Stimulated activated CD4-positive, alpha-beta T cell treated with anti-CD3 and anti-CD28 coated beads, Interleukin-2, amount 100 ng/mL, for 24 hours (primary cell): ENCODE data around the gene PARPBP.
"Not testable (repeated sequence)": the region's sequence is repeated elsewhere in the genome, so short reads cannot be mapped to it uniquely, and the experiment has no call there.

Source experiments
- DNase-seq, 2 donors: peaks; one replicate each; pipeline ENCODE4 v3.0.0-alpha.2; 2020

Gene PARPBP

DNA sequence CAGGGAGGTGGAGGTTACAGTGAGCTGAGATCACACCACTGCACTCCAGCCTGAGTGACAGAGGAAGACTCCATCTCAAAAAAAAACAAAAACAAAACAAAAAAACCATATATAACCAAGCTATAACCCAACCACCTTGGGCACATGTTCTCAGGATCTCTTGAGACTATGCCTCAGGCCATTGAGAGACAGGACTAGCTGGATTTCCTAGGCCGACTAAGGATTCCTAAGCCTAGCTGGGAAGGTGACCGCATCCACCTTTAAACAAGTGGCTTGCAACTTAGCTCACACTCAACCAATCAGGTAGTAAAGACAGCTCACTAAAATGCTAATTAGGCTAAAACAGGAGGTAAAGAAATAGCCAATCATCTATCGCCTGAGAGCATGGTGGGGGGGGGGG lies 35.2 kb downstream of the PARPBP start:
- DNase-seq: not testable (repeated sequence)

DNA sequence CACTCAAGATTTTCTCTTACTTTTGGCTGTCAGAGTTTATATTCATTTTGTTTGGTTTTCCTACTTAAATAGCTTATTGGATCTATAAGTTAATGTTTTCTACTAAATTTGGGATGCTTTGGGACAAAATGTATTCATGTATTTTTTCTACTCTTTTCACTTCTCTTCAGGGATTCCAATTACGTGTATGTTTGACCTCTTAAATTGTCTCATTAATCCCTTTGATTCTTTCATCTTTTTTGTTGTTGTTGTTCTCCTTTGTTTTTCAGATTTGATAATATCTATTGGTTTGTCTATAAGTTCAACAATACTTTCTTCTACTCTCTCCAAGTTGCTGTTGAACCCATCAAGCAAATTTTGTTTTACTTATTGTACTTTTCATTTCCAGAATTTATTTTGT lies 43.4 kb downstream of the PARPBP start:
- DNase-seq: no peak

DNA sequence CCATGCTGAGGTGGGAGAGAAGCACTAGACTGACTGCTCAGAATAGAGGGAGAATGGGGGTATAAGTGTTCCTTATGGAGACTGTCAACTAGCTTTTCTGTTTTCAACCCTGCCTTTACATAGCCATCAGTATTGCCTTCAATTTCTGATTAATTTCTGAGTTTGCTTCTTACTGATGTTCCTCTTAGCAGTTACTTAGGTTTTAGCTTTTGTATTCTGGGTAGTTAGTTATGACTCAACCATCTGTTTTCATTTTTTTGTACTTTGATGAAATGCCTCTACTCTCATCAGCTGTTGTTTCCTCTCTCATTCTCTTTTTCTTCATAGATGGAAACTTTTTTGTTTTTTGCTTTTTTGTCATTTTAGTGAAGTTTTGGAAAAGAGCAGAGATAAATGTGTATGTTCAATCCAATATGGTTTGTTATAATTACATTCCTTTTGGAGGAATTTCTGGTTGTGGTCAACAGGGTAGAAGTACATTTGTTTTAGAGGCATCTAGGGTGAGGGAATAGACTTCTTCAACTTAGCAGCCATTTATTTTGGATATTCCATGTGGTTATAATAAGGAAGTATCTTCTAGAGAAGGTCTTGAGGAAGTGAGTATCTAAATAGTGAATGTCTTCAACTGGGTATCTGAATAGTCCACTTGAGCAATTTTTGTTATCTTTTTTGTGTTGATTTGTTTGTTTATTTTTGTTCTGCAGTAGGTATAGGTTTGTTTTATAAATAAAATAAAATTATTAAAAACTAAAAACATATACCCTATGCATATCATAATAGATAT lies 48.0 kb downstream of the PARPBP start:
- DNase-seq: no peak

DNA sequence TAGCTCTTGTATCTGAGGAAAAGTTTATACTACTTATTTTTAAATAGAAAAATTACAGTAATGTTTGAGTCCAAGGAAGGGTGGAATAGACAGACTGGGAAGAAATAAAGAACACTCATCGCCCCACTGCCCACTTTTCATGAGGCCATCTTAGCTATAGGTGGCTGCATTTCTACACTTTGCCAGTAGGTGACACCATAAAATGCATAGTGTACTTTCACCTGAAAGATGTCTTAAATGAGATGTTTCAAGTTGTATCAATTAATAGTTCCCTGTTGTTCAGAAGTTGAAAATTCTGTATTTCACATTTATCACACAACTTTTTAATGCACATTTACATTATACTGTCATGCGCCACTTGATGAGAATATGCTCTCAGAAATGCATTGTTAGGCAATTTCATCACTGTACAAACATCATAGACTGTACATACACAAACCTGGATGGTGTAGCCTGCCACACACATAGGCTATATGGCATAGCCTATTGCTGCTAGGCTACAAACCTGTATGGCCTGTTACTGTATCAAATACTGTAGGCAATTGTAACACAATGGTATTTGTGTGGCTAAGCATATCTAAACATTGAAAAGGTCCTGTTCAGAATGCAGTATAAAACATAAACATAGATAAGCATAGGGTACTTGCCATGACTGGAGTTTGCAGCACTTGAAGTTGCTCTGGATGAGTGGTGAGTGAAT lies 50.1 kb downstream of the PARPBP start:
- DNase-seq: peak in 1 of 2 donors; percentile 18

DNA sequence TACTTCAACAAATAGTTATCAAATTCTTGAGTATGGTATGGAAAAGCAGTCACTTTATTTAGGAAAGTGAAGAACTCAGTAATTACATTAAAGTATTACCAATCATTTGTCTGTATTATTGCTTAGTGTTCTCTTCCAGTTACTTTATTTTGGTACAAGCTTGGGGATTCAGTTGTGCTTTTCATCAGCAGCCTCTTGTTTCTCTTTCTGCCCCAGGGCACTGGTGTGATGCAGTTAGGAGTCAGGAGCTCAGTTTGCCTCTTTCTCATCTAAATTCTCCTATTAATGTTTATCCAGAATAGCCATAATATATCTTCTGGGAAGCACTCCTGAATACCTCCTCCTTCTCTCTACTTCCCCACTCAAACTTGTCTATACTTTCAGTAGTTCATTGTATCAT lies 52.0 kb downstream of the PARPBP start:
- no peak for DNase-seq

DNA sequence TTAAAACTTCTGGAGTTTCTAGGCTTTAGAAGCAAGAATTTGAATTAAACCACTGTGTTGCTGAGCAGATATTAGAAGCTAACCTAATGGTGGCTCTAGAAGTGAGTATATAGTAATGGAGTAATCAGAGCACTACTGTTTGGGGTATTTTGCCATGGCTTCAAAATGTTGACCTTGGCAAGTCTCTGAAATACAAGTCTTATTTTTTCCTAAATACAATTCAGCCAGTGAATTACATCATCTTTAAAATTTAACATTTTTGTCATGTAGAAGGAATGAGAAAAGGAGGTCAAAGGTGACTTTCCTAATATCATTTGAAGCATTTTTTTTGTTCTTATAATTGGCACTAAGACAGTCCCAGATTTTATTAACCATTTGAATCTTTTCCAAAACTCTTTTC lies 52.5 kb downstream of the PARPBP start:
- no peak for DNase-seq

DNA sequence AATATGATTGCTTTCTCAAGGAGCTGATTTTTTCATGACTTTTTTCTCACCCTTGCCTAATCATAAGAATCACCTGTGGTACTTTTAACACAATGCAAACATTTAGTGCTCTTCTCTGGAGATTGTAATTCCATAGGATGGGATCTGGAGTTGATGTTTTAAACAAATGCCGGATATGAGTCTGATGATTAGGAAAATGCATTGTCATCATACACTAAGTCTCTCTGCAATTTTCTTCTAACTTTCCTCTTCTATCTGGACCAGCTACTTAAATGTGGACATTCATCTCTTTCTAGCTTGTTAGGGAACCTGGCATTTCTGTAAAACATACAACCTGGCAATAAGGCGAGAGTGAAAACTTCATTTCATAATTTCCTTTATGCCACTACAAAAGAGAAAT lies 54.1 kb downstream of the PARPBP start:
- DNase-seq: no peak

DNA sequence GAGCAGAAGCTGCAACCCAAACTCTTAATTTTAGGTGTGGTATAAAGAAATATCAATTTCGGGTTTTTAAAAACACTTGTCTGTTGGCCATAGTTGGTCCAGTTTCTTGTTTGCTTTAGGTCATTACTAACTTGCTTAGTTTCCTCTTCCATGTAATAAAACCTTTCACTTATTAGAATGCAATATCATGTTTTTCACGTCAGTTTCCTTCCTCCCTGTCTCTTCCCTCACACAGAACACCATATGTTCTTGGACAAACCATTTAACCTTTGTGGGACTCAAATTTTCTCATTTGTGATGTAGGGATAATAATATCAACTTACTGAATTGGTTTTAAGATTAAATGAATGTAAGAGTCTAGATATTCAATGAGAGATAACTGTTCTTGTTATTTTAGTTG lies 54.8 kb downstream of the PARPBP start:
- DNase-seq: no peak

DNA sequence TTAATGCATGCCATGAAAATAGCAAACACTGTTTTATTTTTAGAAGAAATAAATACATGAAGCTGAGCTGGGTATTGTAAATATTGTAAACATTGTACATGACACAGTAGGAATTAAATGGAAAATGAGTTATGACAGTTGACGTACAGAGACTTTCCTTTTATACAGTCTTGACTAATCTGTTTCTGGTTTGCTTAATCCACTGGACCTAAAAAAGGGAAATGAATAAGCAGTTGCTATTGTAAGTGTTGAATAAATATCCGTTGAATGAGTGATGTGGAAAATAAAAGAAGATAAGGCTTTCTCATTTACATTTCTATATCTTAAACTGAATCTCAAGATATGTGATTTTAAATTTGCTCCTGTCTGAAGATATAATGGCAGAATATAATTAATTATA lies 62.7 kb downstream of the PARPBP start:
- no peak for DNase-seq

DNA sequence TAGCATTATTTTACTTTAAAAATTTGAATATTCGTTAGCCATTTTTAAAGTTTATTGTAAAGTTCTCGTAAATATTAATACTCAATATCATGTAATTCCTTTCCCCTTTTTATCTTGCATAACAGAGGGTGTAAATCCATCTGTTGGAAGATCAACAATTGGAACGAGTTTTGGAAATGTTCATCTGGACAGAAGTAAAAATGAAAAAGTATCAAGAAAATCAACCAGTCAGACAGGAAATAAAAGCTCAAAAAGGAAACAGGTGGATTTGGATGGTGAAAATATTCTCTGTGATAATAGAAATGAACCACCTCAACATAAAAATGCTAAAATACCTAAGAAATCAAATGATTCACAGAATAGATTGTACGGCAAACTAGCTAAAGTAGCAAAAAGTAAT lies 75.8 kb downstream of the PARPBP start:
- no peak for DNase-seq

DNA sequence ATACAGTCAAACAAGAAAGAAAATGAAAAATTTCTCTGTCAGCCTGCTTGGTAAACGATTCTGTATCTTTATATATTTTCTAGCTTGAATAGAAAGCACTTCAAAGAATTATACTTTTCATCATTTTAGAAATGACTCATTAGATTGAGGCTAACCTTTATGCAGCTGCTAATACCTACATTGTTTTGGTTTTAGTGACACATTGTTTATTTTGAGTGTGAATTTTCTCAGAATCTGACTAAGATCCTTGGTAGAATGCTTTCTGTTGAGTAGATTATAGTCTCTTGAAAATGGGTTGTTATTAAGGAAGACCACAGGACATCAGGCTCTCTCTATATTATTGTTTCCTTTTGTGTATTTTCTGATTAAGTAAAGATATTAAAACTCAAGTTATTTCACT lies 77.8 kb downstream of the PARPBP start, which contains the start of gene PMCH:
PMCH (minus strand) TSS at position 45 of the 400 bp plus-strand sequence. CDS start 63 bp downstream, outside the sequence.
- DNase-seq: no peak

DNA sequence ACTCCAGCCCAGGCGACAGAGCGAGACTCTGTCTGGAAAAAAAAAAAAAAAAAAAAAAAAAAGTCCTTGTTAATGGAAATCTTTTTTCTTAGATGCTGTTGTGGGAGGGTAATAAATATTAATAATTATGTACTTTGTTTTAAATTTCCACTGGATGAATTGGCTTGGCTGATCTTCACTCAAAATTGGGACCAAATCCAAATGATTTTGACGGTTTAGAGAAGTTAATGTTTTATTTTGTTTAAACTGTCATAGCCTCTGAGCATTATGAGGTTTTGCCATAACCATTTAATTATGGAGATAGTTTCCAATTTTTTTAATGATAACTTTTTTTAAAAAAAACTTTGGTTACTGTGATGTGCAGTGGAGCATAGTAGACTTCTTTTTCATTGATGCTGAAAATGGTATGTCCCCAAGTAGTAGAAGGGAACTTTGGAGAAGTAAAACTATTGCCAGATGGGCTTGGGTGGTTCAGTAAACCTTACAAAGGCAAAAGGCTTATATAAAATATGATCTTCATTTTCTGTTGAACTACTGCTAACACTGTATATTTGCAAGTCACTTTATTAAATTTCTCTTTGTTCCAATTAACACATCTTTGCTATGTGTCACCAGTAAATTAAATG lies 81.6 kb downstream of the PARPBP start:
- DNase-seq: no peak

DNA sequence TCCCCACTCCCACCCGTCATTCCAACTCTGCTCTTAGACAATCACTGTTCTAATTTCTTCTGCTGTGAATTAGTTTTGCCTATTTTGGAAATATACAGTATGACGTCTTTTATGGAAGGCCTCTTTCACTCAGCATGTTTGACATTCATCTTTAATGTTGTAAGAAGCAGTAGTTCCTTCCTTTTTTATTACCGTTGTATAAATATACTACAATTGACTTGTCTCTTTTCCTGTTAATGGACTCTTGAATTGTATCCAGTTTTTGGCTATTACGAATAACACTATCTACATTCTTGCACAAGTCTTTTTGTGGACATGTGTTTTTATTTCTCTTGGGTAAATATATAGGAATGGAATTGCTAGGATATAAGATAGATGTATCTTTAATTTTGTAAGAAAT lies 82.6 kb downstream of the PARPBP start:
- DNase-seq: no peak

DNA sequence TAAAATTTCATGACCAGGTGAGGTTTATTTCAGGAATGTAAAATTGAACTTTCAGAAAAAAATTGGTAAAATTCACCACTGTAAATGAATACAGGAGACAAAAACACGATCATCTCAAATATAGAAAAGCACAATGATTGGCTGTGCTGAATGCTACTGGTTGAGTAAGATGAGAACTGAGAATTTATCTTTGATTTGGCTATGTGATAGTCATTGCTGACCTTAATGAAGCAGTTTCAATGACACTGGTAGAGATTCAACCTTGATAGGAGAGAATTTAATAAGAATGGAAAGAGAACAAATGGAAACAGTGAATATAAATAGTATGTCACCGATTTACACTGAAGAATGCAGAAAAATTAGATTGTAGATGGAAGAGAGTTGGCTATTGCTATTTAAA lies 84.0 kb downstream of the PARPBP start:
- DNase-seq: no peak

DNA sequence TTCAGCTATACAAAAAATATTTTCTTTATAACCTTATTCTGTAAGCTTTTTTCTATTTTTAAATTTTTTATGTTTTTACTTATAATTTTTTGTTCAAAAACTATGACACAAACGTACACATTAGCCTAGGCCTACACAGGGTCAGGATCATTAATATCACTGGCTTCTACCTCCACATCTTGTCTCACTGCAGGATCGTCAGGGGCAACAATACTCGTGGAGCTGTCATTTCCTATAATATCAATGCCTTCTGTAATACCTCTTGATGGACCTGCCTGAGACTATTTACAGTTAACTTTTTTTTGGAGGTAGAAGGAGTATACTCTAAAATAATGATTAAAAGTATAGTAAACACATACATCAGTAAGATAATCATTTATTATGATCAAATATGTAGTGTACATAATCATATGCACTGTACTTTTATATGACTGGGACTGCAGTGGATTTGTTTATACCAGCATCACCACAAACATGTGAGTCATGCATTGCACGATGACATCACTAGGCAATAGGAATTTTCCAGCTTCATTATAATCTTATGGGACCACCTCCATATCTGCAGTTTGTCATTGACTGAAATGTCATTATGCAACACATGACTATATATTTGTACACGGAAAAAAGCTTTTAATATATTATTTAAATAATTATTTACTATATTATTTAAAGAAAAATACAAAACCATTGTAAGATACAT lies 96.2 kb downstream of the PARPBP start:
- DNase-seq: no peak

DNA sequence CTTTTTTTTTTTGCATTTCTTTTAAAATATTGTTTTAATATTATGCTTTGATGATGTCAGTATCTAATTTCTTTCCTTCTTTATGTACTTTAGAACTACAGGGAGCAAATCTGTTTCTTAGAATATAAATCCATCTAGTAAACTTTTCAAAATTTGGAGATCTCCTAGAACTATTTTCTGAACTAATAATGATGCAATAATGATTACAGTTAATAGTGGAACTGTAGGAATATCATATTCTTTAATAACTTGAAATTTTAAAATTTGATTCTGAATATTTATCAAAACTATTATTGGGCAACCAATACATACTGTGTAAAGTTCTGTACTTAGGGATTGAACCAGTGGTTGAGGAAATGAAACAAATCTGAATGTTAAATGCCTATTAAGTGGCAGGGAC lies 100.8 kb downstream of the PARPBP start:
- no peak for DNase-seq

DNA sequence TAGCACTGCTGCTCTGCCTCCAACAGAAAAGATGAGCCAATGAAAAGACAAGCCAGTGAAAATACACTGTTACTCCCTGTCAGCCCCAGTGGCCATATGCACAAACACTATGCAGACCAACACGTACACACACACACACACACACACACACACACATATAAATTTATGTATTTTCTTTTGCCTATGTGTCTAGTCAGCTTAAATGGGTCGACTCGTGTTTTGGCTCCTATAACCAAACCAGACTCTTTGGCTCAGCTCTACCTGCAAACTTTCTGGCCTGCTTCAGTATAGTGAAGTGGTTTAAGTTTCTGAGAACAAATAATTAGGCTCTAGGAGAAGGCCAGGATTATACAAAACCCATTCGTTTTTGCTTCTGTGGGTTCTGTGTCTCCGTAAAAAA lies 108.0 kb downstream of the PARPBP start:
- no peak for DNase-seq

DNA sequence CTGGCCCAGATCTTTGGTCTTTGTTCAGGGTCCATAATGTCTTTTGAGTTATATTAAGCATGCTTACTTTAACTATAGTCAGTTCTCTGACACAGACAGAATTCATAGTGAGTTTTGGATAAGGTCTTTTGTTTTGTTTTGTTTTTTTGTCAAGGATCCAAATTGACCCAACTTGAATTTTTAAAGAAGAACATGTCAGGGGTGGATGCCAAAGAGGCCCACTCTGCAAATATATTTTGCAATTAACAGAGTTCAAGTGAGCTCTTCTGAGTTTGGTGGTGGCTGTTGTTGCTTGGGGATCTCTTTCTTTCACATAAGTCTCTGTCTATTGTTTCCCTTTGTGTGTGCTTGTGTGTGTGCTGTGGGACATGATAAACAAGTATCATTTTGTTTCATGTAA lies 112.1 kb downstream of the PARPBP start:
- DNase-seq: no peak

DNA sequence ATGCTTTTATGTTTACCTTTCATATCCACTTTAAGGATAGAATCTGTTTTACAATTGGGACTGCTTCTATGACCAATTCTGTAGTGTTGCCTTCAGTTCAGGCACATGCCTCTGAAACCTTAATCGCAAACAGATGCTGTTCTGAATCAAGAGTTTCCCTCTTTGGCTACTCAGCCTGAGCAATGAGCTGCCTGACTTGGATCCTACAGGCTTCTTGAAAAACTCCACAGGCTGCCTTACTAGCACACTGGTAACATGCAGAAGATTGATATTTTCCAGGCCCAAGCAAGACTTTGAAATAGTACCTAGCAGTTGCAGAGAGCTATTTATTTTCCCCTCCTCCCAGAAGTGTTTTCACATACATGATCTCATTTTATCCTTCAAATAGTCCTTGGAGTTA lies 112.5 kb downstream of the PARPBP start:
- DNase-seq: no peak

DNA sequence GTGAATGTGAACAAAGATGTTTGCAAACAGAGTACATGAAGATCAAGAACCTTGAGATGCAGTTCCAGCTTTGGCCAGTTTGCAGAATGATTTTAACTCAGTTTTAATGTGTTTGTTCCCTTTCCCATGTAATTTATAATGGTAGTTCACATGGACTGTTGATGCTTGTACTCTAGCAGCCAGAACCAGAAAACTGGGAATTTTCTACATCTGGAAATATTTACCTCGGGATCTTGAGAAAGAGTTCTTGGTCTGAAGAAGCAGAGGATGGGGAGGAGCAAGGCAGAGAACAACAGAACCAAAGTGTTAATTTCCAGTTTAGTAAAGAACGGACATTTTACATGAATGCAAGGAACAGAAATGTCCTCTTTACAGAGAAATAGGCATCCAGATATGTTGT lies 114.6 kb downstream of the PARPBP start:
- DNase-seq: no peak

DNA sequence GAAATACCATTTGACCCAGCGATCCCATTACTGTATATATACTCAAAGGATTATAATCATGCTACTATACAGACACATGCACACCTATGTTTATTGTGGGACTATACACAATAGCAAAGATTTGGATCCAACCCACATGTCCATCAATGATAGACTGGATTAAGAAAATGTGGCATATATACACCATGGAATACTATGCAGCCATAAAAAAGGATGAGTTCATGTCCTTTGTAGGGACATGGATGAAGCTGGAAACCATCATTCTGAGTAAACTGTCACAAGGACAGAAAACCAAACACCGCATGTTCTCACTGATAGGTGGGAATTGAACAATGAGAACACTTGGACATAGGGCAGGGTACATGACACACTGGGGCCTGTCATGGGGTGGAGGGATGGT lies 120.9 kb downstream of the PARPBP start:
- DNase-seq: not testable (repeated sequence)
